OCI-LY3 (cell line): ENCODE results near the gene PYHIN1.

Experiments used
- H2AFZ ChIP-seq: fragments of 200-600, 300-600 bp; shearing (Covaris generic); 2 replicates; pipeline ENCODE4 v1.6.0; 2014; ENCODE audit warnings: antibody characterized with exemption, low read depth, low read length
- H3K27ac ChIP-seq: fragments of 200-600, 300-600 bp; sonication (generic); 2 replicates; pipeline ENCODE4 v1.5.1; 2014; ENCODE audit warnings: mild to moderate bottlenecking, low read length, moderate library complexity, mixed read lengths
- H3K27me3 ChIP-seq: fragments of 200-600, 300-600 bp; sonication (generic); 2 replicates; pipeline ENCODE4 v1.6.1; 2014; ENCODE audit warnings: low read depth, low read length, mixed read lengths
- H3K36me3 ChIP-seq: fragments of 200-600, 300-600 bp; sonication (generic); replicated peaks from 2 replicates; pipeline ENCODE3; 2014; ENCODE audit warnings: low read depth, low read length, mixed read lengths
- H3K4me1 ChIP-seq: fragments of 300-600, 200-600 bp; sonication (generic); 2 replicates; pipeline ENCODE4 v1.6.1; 2014; ENCODE audit warnings: low read length, mixed read lengths
- H3K4me2 ChIP-seq: fragments of 200-600, 300-600 bp; sonication (generic); 2 replicates; pipeline ENCODE4 v1.6.1; 2014; ENCODE audit warnings: low read length, mixed read lengths
- H3K4me3 ChIP-seq: fragments of 300-600, 200-600 bp; sonication (generic); 2 replicates; pipeline ENCODE4 v1.5.1; 2014; ENCODE audit warnings: antibody characterized with exemption, mild to moderate bottlenecking, low read length, moderate library complexity
- H3K79me2 ChIP-seq: fragments of 300-600, 200-600 bp; shearing (Covaris generic); 2 replicates; pipeline ENCODE4 v1.6.1; 2014; ENCODE audit warnings: mild to moderate bottlenecking, low read length, mixed read lengths
- H3K9ac ChIP-seq: fragments of 300-600, 200-600 bp; shearing (Covaris generic); 2 replicates; pipeline ENCODE4 v1.6.0; 2014; ENCODE audit warnings: mild to moderate bottlenecking, low read length, moderate library complexity
- H3K9me3 ChIP-seq: fragments of 200-600, 300-600 bp; shearing (Covaris generic); 2 replicates; pipeline ENCODE4 v1.6.1; 2014; ENCODE audit warnings: low read length, mixed read lengths; ENCODE audit not compliant: insufficient read depth
- H4K20me1 ChIP-seq: fragments of 200-600, 300-600 bp; sonication (generic); 2 replicates; pipeline ENCODE4 v1.6.1; 2016; ENCODE audit warnings: low read length, mixed read lengths; ENCODE audit not compliant: insufficient read depth
- CTCF ChIP-seq: fragments of 200-600, 300-600 bp; sonication (generic); IDR thresholded peaks from 2 replicates; pipeline ENCODE4 v1.5.1; 2014; ENCODE audit warnings: antibody characterized with exemption, low read length, low read depth
- EZH2phosphoT487 ChIP-seq: fragments of 200-600 bp; shearing (Covaris generic); IDR thresholded peaks from 2 replicates; pipeline ENCODE4 v1.6.1; 2018; ENCODE audit warnings: antibody characterized with exemption, mixed run types, low read depth

The PYHIN1 gene

GRCh38 chr1:158992787-158993312, 61.5 kb downstream of the PYHIN1 start:
- H3K4me2 ChIP-seq, result no peak overlapping the region
- no peaks in the 10 kb centered on the region for H3K79me2 ChIP-seq
- no peaks in the 10 kb centered on the region for H3K36me3 ChIP-seq
- peaks cover 8% of the 10 kb centered on the region for H3K4me1 ChIP-seq
- TF ChIP-seq EZH2phosphoT487 (no peak), CTCF (no peak)
- no peaks in the 10 kb centered on the region for H3K27me3 ChIP-seq
- no peak overlapping the region for H3K27ac ChIP-seq
- no peak overlapping the region for H3K4me3 ChIP-seq
- H4K20me1 ChIP-seq, result no peaks in the 10 kb centered on the region
- no peak overlapping the region for H3K9ac ChIP-seq
- no peak overlapping the region for H2AFZ ChIP-seq
- peaks cover 6% of the 10 kb centered on the region; the same call in 1 of the 2 replicates for H3K9me3 ChIP-seq

DNA sequence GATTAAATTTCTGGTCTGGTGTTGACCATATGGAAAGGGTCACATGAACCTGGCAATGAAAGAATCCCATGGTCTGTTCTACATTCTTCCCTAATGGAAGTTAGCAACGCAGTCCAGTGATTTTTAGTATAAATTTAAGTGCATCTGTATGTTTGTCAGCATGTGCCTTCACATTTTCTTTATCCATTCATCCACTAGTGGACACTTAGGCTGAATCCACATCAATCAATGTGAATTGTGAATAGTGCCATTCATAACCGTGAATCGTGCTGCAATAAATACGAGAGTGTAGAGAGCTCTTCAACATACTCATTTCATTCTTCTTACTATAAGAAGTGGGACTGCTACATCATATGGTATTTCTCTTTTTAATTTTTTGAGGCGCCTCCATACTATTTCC, 65.6 kb downstream of the PYHIN1 start:
- H3K4me1 ChIP-seq, result peaks cover 22% of the 10 kb centered on the region
- H3K4me3 ChIP-seq, result no peak overlapping the region
- TF ChIP-seq EZH2phosphoT487, result no peak
- TF ChIP-seq CTCF, result no peak
- no peaks in the 10 kb centered on the region; the same call in 1 of the 2 replicates for H3K9me3 ChIP-seq
- no peak overlapping the region for H3K27ac ChIP-seq
- no peak overlapping the region for H3K9ac ChIP-seq
- no peaks in the 10 kb centered on the region for H3K27me3 ChIP-seq
- H2AFZ ChIP-seq, result no peak overlapping the region
- H3K36me3 ChIP-seq, result no peaks in the 10 kb centered on the region
- H3K79me2 ChIP-seq, result no peaks in the 10 kb centered on the region
- H3K4me2 ChIP-seq, result no peak overlapping the region
- no peaks in the 10 kb centered on the region for H4K20me1 ChIP-seq

GRCh38 chr1:158998037-158998780, 66.9 kb downstream of the PYHIN1 start:
- TF ChIP-seq CTCF (no peak), EZH2phosphoT487 (no peak)
- H3K4me2 ChIP-seq, result peak overlapping the region; percentile 57
- peak overlapping the region; percentile 35; the same call in 1 of the 2 replicates for H2AFZ ChIP-seq
- no peak overlapping the region for H3K27ac ChIP-seq
- H3K36me3 ChIP-seq, result no peaks in the 10 kb centered on the region
- H3K4me3 ChIP-seq, result peak overlapping the region; percentile 76
- H3K27me3 ChIP-seq, result no peaks in the 10 kb centered on the region
- H3K9ac ChIP-seq, result 0 out of 2 replicates have a peak overlapping the region, but pooled peaks have one; percentile 1
- no peaks in the 10 kb centered on the region for H4K20me1 ChIP-seq
- H3K9me3 ChIP-seq, result no peaks in the 10 kb centered on the region; the same call in 1 of the 2 replicates
- H3K79me2 ChIP-seq, result no peaks in the 10 kb centered on the region
- peaks cover 22% of the 10 kb centered on the region for H3K4me1 ChIP-seq

- H3K36me3 ChIP-seq, result no peaks in the 10 kb centered on the region
- TF ChIP-seq EZH2phosphoT487, result no peak
- TF ChIP-seq CTCF, result peak; percentile 98
- H3K4me1 ChIP-seq, result peaks cover 22% of the 10 kb centered on the region
- H4K20me1 ChIP-seq, result no peaks in the 10 kb centered on the region
- H3K79me2 ChIP-seq, result no peaks in the 10 kb centered on the region
- peak overlapping the region; percentile 76 for H3K4me3 ChIP-seq
- H3K9me3 ChIP-seq, result no peaks in the 10 kb centered on the region
- peak overlapping the region; percentile 83 for H2AFZ ChIP-seq
- peak overlapping the region; percentile 57 for H3K4me2 ChIP-seq
- peak overlapping the region; percentile 44 for H3K9ac ChIP-seq
- H3K27ac ChIP-seq, result no peak overlapping the region
- H3K27me3 ChIP-seq, result no peaks in the 10 kb centered on the region
Measured at GRCh38 chr1:158998781-158999161, 67.4 kb downstream of the PYHIN1 start.
